A204.1 (cell line): ENCODE measurements around the gene MEF2C.
A peak's percentile ranks its signal among the peaks of the same experiment; 100 is the strongest.
"Not testable (repeated sequence)": the region's sequence is repeated elsewhere in the genome, so short reads cannot be mapped to it uniquely, and the experiment has no call there.

Source experiments
- FAIRE-seq: peaks from 2 replicates; lab custom pipeline; 2012; peaks lifted over from hg19 to GRCh38; lab: Jason Lieb, UNC

Gene MEF2C

DNA sequence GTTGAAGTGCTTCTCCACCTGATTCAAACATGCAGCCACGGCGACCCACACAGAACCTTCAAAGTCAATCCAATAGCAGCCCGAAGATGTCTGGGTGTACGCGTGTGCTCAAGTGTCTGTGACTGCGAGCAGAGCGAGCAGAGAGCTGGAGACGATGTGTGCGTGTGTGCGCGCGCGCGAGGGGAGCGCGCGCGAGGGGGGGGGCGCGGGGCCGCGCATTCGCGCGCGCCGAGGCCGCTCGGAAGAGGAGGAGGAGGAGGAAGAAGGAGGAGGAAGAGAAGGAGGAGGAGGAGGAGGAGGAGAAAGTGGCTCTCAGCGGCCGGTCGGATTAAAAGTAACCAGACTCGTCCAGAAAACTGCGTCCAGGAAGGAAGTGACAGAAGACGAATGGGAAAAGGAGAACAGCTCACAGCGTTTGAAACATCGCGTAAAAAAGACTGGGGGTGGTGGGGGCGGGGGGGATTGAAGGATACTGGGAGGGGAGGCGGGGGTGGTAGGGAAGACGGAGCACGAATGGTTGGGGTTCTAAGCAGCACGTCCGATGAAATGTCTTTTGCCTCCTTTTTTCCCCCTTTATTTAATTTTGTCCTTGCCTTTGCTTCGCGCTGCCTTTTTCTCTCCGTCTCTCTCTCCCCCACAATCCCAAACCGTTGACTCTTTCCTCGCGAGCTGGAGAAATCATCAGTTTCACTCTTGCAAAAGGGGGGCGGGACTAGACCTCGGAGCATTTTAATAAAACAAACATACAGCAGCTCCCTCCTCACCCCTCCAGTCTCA lies at the start of gene MEF2C:
TSS of gene MEF2C (minus strand) at position 126 of the 777 bp plus-strand sequence. CDS start 59,396 bp downstream, outside the sequence.
- FAIRE-seq, result no peak

GRCh38 chr5:88932541-88932940 lies 49.6 kb upstream of the MEF2C start:
- no peak for FAIRE-seq

GRCh38 chr5:88930335-88930734 lies 47.4 kb upstream of the MEF2C start:
- no peak for FAIRE-seq

DNA sequence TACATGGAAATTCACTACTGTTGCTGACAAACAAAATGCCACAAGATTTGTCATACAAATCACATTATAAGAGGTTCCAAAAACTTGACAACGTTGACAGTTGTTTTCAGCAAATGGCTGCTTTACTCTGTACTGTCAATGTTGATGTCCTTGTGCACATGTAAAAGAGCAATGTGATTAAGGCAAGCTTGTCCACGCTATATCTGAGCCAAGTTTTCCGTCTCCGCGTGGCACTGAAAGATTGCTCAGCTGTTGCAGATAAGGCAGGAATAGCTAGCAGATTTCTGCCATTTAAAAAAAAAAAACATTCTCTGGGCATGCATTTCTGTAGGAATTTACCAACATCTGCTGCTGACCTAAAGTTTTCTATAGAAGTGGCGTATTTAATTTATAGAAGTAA lies 46.4 kb upstream of the MEF2C start:
- FAIRE-seq, result no peak

GRCh38 chr5:88926774-88927173 lies 43.8 kb upstream of the MEF2C start:
- no peak for FAIRE-seq

DNA sequence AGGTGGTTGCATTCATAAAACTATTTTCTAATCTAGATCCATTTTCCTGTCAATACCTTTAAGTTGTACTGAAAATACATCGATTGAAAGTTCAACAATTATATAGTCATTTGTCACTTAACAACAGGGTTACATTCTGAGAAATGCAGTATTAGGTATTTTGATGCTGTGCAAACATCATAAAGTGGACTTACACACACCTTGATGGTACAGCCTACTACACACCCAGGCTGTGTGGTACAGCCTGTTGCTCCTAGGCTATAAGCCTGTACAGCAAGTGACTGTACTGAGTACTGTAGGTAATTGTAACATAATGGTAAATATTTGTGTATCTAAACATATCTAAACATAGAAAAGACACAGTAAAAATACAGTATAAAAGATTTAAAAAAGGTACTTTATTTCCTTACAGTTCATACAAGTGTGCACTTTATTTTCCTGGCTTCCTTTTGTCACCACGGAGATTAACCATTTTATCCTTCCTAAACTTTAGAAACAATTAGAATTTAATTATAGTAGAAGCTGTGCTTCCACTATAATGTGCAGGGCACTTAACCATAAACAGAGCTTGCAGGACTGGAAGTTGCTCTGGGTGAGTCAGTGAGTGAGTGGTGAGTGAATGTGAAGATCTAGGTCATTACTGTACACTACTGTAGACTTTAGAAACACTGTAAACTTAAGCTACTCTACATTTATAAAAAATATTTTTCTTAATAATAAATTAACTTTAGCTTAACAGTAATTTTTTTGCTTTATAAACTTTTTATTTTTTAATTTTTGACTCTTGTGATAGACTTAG lies 42.9 kb upstream of the MEF2C start:
- no peak for FAIRE-seq

GRCh38 chr5:88924330-88924657 lies 41.3 kb upstream of the MEF2C start:
- FAIRE-seq, result no peak

- no peak for FAIRE-seq
Observed at GRCh38 chr5:88923623-88924329, 40.8 kb upstream of the MEF2C start.

- not testable (repeated sequence) for FAIRE-seq
Observed at GRCh38 chr5:88912743-88913142, 29.8 kb upstream of the MEF2C start.

- FAIRE-seq, result not testable (repeated sequence)
Observed at GRCh38 chr5:88911059-88911572, 28.1 kb upstream of the MEF2C start.

DNA sequence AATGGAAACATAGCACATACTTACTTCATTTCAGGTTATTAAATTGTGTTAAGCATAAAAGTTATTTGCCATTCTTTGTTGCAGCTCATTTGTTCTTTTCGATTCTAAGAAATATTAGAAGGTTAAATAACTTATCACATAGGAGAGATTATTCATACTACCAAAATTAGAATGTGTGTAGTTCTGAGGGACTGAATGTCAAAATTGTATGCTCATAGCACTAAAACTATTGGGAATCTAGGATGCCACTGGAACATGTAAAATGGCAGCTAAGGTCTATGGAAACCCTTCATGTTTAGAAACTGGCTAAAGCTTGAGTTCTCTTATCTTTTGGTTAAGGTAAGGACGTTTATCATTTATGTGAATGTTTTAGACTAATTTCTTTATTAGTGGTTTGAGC lies 21.5 kb upstream of the MEF2C start:
- FAIRE-seq, result peak; percentile 37

DNA sequence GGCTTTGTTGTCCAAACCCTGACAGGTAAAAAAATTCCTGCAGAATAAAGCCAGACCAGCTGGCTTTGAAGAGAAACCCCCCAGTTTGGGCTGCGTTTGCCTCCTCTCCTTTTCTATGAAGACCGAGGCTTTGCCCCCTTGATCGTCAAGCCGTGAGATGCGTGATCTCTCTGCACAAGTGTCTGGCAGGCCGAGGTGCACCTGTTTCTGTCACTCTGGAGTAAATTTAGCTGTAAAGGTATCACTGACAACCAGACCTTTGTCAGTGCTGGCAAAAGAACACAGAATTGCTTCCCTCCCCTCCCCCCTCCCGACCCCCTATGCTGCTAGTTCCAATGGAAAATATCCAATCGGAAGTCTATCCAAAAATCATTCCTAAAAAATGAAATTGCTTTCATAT lies 21.0 kb upstream of the MEF2C start:
- not testable (repeated sequence) for FAIRE-seq

DNA sequence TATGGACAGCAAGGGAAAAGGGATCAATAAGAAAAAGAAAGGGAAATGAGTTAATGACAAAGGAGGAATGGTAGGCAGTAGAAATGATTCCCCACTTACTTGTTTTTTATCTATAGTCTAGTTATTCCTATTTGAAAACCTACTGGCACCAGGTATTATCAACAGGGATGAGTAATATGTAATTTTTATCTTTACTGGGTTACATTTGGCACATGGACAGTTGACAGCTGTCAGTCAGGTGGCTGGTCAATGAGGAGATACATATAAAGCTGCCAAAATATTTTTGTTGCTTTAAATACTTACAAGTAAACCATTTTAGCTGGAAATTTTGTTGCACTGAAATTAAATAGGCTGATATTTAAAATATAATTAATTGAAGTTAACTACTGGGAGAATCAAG lies 18.1 kb upstream of the MEF2C start:
- not testable (repeated sequence) for FAIRE-seq

- FAIRE-seq, result no peak
Observed at GRCh38 chr5:88899096-88899737, 16.2 kb upstream of the MEF2C start.

GRCh38 chr5:88897748-88898147 lies 14.8 kb upstream of the MEF2C start:
- FAIRE-seq, result no peak

GRCh38 chr5:88895681-88896501 lies 12.9 kb upstream of the MEF2C start:
- no peak for FAIRE-seq

DNA sequence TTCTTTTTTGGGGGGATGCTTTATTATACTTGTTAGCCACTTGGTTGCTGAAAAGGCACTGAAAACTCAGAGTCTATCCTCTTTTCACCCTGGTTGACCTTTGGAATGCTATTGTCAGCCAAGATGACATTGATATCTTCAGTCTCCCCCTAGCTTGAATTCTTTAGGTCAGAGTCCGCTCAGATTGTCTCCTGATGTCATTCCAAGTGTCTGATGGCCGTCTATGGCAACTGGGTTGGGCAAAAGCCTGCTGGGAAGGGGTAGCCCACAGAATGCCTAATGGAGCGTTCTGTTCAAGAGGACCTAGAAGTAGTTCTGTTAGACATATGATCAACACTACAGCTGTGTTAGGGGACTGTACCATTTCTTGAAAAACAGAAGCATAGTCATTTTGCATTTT lies 9.7 kb upstream of the MEF2C start:
- FAIRE-seq, result no peak

DNA sequence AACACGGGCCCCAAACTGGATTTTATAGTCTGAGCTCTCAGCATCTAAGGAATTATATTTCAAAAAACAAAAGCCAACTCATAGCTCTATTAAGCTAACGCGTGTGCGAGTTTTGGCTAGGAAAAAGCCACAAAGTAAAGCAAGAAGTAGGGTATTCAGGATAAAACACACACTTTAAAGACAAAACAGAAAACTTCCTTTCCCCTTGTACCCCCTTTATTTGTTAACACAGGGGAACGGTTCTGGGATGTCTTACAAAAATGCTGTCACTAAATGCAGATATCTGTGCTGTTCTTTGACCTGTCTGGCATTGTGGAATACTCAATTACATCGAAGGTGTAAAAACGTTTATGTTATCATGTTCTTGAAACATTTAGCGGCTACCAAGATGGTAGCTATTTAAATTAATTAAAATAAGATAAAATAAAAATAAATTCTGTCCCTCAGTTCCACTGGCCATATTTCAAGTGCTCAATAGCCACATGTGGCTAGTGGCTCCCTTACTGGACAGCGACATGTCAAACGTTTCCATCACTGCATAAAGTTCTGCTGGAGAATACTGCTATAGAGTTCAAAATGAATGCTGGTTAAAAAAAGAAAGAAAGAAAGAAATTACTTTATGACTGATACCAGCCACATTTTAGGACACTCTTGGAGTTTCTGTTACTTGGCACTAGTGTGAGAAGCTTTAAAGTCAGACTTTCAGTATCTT lies 7.2 kb upstream of the MEF2C start:
- FAIRE-seq, result no peak

DNA sequence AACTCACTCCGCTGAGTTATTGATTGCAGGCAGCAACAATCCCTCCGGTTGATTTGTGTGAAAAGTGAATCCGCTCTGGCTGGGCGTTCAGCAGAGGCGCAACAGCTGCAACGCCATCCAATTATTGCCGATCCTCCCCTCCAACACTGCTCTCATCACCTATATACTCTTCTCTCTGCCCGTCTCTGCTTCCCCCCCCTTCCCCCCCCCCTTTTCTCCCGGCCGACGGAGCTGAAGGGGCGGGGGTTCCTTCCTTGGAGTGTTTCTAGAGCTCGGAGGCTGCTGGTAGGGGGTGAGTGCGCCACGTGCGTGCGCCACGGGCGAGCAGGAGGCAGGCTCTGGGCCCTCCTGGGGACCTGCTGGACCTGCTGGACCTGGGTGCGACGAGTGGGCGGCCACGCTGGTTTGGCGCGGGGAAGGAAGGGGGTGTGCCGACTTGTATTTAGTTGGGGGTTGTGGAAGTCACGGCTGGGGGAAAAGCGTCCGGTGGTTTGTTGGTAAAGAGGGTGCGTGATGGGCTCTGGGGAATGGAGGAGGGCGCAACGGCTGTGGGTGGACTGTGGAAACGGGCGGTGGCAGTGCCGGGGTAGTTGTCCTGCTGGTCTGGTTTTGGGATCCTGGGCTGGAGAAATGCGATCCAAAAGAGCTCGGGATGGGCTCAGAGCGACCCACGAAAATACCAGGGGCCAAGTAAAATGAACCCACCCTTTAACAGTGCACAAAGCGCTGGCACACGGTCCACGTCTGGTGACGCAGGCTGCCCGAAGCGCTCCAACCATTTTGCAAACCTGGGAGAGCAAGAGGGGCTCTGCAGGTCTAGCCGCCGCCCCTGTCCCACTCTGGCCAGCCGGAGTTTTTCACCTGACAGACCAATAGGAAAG lies 6.4 kb upstream of the MEF2C start:
- FAIRE-seq, result no peak

- FAIRE-seq, result no peak
Observed at GRCh38 chr5:88888848-88889188, 5.8 kb upstream of the MEF2C start.
